K562 (cell line): ENCODE measurements around the gene C18orf32.

Source experiments
- CSDE1 ChIP-seq, 2 experiments: fragments of 450-650 bp; IDR thresholded peaks; 2 replicates each; pipeline ENCODE4 v1.6.1; 2016; ENCODE audit warnings: mild to moderate bottlenecking in 1 of 2
- FOXM1 ChIP-seq, 2 experiments: fragments of 450-650 bp in 1 of 2; sonication (generic) in 1 of 2; formaldehyde crosslinking in 1 of 2; IDR thresholded peaks; 2 replicates each; pipeline versions ENCODE4 v1.6.1 to v1.9.0; 2017 to 2022; ENCODE audit warnings: low read depth in 2 of 2, mild to moderate bottlenecking in 2 of 2, missing genetic modification reagents in 1 of 2, moderate library complexity in 1 of 2
- HMG20B ChIP-seq: fragments of 250-450 bp; sonication (Bioruptor Pico); IDR thresholded peaks from 2 replicates; pipeline ENCODE4 v1.5.0; 2021; ENCODE audit warnings: mild to moderate bottlenecking
- POLR2A ChIP-seq: fragments of 450-650 bp; conservative IDR thresholded peaks from 2 replicates; pipeline ENCODE4 v1.6.1; 2016
- ZFP1 ChIP-seq: fragments of 450-650 bp; formaldehyde crosslinking; IDR thresholded peaks from 2 replicates; pipeline ENCODE4 v1.4.0; 2020; ENCODE audit warnings: mild to moderate bottlenecking, mixed read lengths
- TF ChIP-seq, protein P1 (sequence below): sonication (generic); formaldehyde crosslinking; IDR thresholded peaks from 2 replicates; pipeline ENCODE4 v1.9.0; 2022; ENCODE audit warnings: mild to moderate bottlenecking, missing genetic modification reagents
- TF ChIP-seq, protein P2 (sequence below): fragments of 450-650 bp; IDR thresholded peaks from 2 replicates; pipeline ENCODE4 v1.6.1; 2016; ENCODE audit warnings: mild to moderate bottlenecking, moderate library complexity

DNA sequence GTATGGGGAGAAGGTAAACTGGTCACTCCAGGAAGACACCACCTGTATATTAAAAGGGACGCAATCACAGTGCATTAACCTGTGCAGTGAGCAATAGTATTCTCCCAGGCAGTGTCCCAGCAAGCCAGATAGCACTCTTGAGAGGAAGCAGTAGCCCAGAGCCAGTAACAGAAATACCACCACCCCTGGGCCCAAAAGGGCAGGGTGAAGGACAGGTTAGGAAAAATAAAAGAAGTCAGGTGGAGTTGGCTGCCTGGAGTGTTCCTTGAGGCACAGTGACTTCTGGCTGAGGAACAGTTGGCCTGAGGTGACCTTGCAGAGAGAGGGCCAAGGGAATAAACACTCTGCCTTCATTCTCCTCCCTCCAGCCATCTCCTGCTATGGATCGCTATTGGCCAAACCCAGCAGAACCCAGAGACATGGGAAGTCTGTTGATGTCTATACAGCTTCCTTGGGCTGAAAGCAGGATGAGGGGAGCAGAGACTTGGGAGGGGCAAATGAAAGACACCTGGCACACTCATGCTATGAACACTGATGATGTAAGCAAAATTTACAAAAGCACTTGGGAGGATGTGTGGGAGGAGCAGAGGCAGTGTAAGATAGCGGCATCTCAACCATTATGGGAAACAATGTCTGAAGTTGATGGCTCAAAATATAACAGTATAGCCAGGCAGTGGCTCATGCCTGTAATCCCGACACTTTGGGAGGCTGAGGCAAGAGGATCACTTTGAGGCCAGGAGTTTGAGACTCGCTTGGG, 7.5 kb downstream of the C18orf32 start:
- TF ChIP-seq ZFP1 (CRISPR knock-in tag) (no peak), POLR2A (no peak), CSDE1 (IDR thresholded peaks at IDR 0.05) (no peak), FOXM1 (IDR thresholded peaks at IDR 0.05; ENCODE audit: low read depth) (no peak), FOXM1 (CRISPR knock-in tag; IDR thresholded peaks at IDR 0.05; ENCODE audit: low read depth) (no peak), HMG20B (CRISPR knock-in tag) (no peak)
- TF ChIP-seq, protein P1, sequence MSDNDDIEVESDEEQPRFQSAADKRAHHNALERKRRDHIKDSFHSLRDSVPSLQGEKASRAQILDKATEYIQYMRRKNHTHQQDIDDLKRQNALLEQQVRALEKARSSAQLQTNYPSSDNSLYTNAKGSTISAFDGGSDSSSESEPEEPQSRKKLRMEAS (CRISPR knock-in tag) = no peak
- TF ChIP-seq, protein P2, sequence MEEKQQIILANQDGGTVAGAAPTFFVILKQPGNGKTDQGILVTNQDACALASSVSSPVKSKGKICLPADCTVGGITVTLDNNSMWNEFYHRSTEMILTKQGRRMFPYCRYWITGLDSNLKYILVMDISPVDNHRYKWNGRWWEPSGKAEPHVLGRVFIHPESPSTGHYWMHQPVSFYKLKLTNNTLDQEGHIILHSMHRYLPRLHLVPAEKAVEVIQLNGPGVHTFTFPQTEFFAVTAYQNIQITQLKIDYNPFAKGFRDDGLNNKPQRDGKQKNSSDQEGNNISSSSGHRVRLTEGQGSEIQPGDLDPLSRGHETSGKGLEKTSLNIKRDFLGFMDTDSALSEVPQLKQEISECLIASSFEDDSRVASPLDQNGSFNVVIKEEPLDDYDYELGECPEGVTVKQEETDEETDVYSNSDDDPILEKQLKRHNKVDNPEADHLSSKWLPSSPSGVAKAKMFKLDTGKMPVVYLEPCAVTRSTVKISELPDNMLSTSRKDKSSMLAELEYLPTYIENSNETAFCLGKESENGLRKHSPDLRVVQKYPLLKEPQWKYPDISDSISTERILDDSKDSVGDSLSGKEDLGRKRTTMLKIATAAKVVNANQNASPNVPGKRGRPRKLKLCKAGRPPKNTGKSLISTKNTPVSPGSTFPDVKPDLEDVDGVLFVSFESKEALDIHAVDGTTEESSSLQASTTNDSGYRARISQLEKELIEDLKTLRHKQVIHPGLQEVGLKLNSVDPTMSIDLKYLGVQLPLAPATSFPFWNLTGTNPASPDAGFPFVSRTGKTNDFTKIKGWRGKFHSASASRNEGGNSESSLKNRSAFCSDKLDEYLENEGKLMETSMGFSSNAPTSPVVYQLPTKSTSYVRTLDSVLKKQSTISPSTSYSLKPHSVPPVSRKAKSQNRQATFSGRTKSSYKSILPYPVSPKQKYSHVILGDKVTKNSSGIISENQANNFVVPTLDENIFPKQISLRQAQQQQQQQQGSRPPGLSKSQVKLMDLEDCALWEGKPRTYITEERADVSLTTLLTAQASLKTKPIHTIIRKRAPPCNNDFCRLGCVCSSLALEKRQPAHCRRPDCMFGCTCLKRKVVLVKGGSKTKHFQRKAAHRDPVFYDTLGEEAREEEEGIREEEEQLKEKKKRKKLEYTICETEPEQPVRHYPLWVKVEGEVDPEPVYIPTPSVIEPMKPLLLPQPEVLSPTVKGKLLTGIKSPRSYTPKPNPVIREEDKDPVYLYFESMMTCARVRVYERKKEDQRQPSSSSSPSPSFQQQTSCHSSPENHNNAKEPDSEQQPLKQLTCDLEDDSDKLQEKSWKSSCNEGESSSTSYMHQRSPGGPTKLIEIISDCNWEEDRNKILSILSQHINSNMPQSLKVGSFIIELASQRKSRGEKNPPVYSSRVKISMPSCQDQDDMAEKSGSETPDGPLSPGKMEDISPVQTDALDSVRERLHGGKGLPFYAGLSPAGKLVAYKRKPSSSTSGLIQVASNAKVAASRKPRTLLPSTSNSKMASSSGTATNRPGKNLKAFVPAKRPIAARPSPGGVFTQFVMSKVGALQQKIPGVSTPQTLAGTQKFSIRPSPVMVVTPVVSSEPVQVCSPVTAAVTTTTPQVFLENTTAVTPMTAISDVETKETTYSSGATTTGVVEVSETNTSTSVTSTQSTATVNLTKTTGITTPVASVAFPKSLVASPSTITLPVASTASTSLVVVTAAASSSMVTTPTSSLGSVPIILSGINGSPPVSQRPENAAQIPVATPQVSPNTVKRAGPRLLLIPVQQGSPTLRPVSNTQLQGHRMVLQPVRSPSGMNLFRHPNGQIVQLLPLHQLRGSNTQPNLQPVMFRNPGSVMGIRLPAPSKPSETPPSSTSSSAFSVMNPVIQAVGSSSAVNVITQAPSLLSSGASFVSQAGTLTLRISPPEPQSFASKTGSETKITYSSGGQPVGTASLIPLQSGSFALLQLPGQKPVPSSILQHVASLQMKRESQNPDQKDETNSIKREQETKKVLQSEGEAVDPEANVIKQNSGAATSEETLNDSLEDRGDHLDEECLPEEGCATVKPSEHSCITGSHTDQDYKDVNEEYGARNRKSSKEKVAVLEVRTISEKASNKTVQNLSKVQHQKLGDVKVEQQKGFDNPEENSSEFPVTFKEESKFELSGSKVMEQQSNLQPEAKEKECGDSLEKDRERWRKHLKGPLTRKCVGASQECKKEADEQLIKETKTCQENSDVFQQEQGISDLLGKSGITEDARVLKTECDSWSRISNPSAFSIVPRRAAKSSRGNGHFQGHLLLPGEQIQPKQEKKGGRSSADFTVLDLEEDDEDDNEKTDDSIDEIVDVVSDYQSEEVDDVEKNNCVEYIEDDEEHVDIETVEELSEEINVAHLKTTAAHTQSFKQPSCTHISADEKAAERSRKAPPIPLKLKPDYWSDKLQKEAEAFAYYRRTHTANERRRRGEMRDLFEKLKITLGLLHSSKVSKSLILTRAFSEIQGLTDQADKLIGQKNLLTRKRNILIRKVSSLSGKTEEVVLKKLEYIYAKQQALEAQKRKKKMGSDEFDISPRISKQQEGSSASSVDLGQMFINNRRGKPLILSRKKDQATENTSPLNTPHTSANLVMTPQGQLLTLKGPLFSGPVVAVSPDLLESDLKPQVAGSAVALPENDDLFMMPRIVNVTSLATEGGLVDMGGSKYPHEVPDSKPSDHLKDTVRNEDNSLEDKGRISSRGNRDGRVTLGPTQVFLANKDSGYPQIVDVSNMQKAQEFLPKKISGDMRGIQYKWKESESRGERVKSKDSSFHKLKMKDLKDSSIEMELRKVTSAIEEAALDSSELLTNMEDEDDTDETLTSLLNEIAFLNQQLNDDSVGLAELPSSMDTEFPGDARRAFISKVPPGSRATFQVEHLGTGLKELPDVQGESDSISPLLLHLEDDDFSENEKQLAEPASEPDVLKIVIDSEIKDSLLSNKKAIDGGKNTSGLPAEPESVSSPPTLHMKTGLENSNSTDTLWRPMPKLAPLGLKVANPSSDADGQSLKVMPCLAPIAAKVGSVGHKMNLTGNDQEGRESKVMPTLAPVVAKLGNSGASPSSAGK = no peak
